Measurements from ENCODE around the gene SEMA3E.
"Not testable (repeated sequence)": the region's sequence is repeated elsewhere in the genome, so short reads cannot be mapped to it uniquely, and the experiment has no call there.

The SEMA3E gene

GRCh38 chr7:83552556-83552955 is 96.4 kb downstream of the SEMA3E start:
- DNase-seq: not testable (repeated sequence)

GRCh38 chr7:83550100-83550499 is 98.8 kb downstream of the SEMA3E start:
- no peak for DNase-seq

GRCh38 chr7:83548250-83548649 is 100.7 kb downstream of the SEMA3E start:
- DNase-seq: no peak

- peak; percentile 46 for DNase-seq
These were observed 101.4 kb downstream of the SEMA3E start for GRCh38 chr7:83547526-83547925.

- DNase-seq: no peak
These were observed 102.4 kb downstream of the SEMA3E start for GRCh38 chr7:83546586-83546985.

GRCh38 chr7:83541187-83541960 is 107.6 kb downstream of the SEMA3E start:
- no peak for DNase-seq

- DNase-seq: no peak
These were observed 114.5 kb downstream of the SEMA3E start for GRCh38 chr7:83534488-83534887.

- no peak for DNase-seq
These were observed 116.7 kb downstream of the SEMA3E start for GRCh38 chr7:83532219-83532618.

- DNase-seq: no peak
These were observed 117.2 kb downstream of the SEMA3E start for GRCh38 chr7:83531766-83532165.

GRCh38 chr7:83528925-83529423 is 120.0 kb downstream of the SEMA3E start:
- peak; percentile 62 for DNase-seq

GRCh38 chr7:83524277-83525075 is 124.5 kb downstream of the SEMA3E start:
- DNase-seq: no peak

GRCh38 chr7:83520726-83521125 is 128.2 kb downstream of the SEMA3E start:
- DNase-seq: no peak

- no peak for DNase-seq
These were observed 129.7 kb downstream of the SEMA3E start for GRCh38 chr7:83519240-83519639.

- no peak for DNase-seq
These were observed 131.8 kb downstream of the SEMA3E start for GRCh38 chr7:83517035-83517700.

GRCh38 chr7:83514977-83515376 is 134.0 kb downstream of the SEMA3E start:
- DNase-seq: no peak

- DNase-seq: no peak
These were observed 139.5 kb downstream of the SEMA3E start for GRCh38 chr7:83509255-83510021.

GRCh38 chr7:83504330-83504729 is 144.6 kb downstream of the SEMA3E start:
- no peak for DNase-seq

- DNase-seq: no peak
These were observed 146.3 kb downstream of the SEMA3E start for GRCh38 chr7:83502636-83503035.

GRCh38 chr7:83494683-83495082 is 154.3 kb downstream of the SEMA3E start:
- no peak for DNase-seq

GRCh38 chr7:83492802-83493201 is 156.1 kb downstream of the SEMA3E start:
- DNase-seq: no peak

GRCh38 chr7:83487801-83488200 is 161.1 kb downstream of the SEMA3E start:
- no peak for DNase-seq

- DNase-seq: no peak
These were observed 162.0 kb downstream of the SEMA3E start for GRCh38 chr7:83486957-83487356.

- no peak for DNase-seq
These were observed 162.4 kb downstream of the SEMA3E start for GRCh38 chr7:83486536-83486935.
